ENCODE measurements around the gene S100P. TPM values are rescaled to one million over a fixed set of nuclear protein-coding genes. Genes with fewer than 3 reads are reported as not detected.

S100P gene
- total and polyA plus RNA-seq, 2 of the 4 experiments (the other 2 are of a cell fraction): not detected

- Histone ChIP-seq H3K79me1 (ENCODE audit: low read depth in 1 of 2, low read length in 2 of 2) (peaks cover 0 to 10% of the 10 kb centered on the region in 2 experiments; a peak in 1 of 4 replicates), H3K23ac (ENCODE audit: low read depth, low read length) (no peak overlapping the region), H2BK20ac (ENCODE audit: low read depth, low read length) (no peak overlapping the region), H2AK5ac (ENCODE audit: low read depth, low read length) (no peak overlapping the region), H2BK5ac (ENCODE audit: low read depth, low read length, poor library complexity, severe bottlenecking) (no peak overlapping the region), H3K27me3 (ENCODE audit: control insufficient read depth, insufficient read depth, low read length) (no peaks in the 10 kb centered on the region), H4K8ac (ENCODE audit: low read depth in 2 of 2, low read length in 2 of 2) (no peak overlapping the region), H3K4me1 (ENCODE audit: control insufficient read depth, insufficient read depth, low read length) (peaks cover 12% of the 10 kb centered on the region), H4K91ac (ENCODE audit: insufficient read depth, low read depth, low read length) (no peak overlapping the region), H4K20me1 (ENCODE audit: insufficient read depth, low read length) (no peaks in the 10 kb centered on the region), H3K4me3 (ENCODE audit: insufficient read depth, low read depth, low read length) (no peak overlapping the region), H3K4me2 (ENCODE audit: low read depth, low read length) (no peak overlapping the region), H3K14ac (replicated peaks; ENCODE audit: low read depth, low read length) (no peak overlapping the region), H2AFZ (replicated peaks; ENCODE audit: low read length, poor library complexity) (no peak overlapping the region), H2AK9ac (replicated peaks; ENCODE audit: low read depth, low read length, poor library complexity) (no peak overlapping the region), H4K5ac (ENCODE audit: low read depth, low read length) (no peak overlapping the region), H3K4ac (ENCODE audit: low read depth, low read length) (no peak overlapping the region), H3K27ac (ENCODE audit: insufficient read depth, low read length) (no peak overlapping the region), H2BK15ac (ENCODE audit: low read depth, low read length) (no peak overlapping the region), H3K9me3 (ENCODE audit: control insufficient read depth, insufficient read depth, low read length) (no peaks in the 10 kb centered on the region; the same call in 1 of the 2 replicates), H3K9ac (ENCODE audit: low read depth, low read length) (no peak overlapping the region), H3K9me1 (ENCODE audit: insufficient read depth, low read length) (peaks cover 12% of the 10 kb centered on the region; the same call in 1 of the 2 replicates), H2BK120ac (ENCODE audit: low read depth, low read length) (no peak overlapping the region), H3K36me3 (ENCODE audit: control insufficient read depth, insufficient read depth, low read length) (no peaks in the 10 kb centered on the region), H3K56ac (ENCODE audit: extremely low read depth, insufficient read depth, low read length) (no peak overlapping the region), H3K18ac (ENCODE audit: low read depth, low read length) (no peak overlapping the region)
- TF ChIP-seq MXI1 (IDR thresholded peaks at IDR 0.05; ENCODE audit: borderline replicate concordance, low read depth, low read length) (no peak), ELK1 (IDR thresholded peaks at IDR 0.05; ENCODE audit: borderline replicate concordance, low read depth, low read length) (no peak), RFX5 (IDR thresholded peaks at IDR 0.05; ENCODE audit: low read depth, low read length) (no peak), BHLHE40 (IDR thresholded peaks at IDR 0.05; ENCODE audit: low read depth, low read length) (no peak), CHD1 (IDR thresholded peaks at IDR 0.05; ENCODE audit: low read depth, low read length) (no peak)
- TF ChIP-seq, protein P1, sequence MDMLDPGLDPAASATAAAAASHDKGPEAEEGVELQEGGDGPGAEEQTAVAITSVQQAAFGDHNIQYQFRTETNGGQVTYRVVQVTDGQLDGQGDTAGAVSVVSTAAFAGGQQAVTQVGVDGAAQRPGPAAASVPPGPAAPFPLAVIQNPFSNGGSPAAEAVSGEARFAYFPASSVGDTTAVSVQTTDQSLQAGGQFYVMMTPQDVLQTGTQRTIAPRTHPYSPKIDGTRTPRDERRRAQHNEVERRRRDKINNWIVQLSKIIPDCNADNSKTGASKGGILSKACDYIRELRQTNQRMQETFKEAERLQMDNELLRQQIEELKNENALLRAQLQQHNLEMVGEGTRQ (IDR thresholded peaks at IDR 0.05; ENCODE audit: low read depth, low read length): no peak
- ChIA-PET CTCF (no interaction called here), POLR2A (ENCODE audit: unreplicated experiment) (no interaction called here)
- dilution Hi-C loops (cut with HindIII; ENCODE audit: low sequenced_read_pairs, unreplicated experiment) (no loop called here), intact Hi-C loops (cut with micrococcal nuclease) (no loop called here), in situ Hi-C loops (cut with MboI; ENCODE audit: low sequenced_read_pairs) (no loop called here)
- BruUV-seq (replicated peaks): no TSS peak
- WGBS, 2 experiments (ENCODE audit: extremely low coverage in 2 of 2, insufficient read length in 1 of 2): 90% methylated on average over 2 of the region's 11 CpGs; no CpG with 5 or more reads in 1 of the 2 experiments
- DNase-seq (no peak), ATAC-seq (ENCODE audit: low read depth) (no peak)
These were observed 9.0 kb upstream of the S100P start for GRCh38 chr4:6684656-6685055.
